Endothelial cell (in vitro differentiated cells): ENCODE results near the gene CCDC172. TPM values are rescaled to one million over a fixed set of nuclear protein-coding genes. Genes with fewer than 3 reads are reported as not detected.

Experiments used
- DNase-seq: peaks from one replicate; pipeline ENCODE4 v3.0.0; 2021; ENCODE audit warnings: low spot score
- H3K27ac Mint-ChIP-seq: one replicate; pipeline ENCODE4 v1.8.0; 2021; ENCODE audit warnings: mixed read lengths, inconsistent platforms; ENCODE audit not compliant: unreplicated experiment
- H3K27me3 Mint-ChIP-seq: one replicate; pipeline ENCODE4 v1.8.0; 2021; ENCODE audit warnings: mild to moderate bottlenecking, moderate library complexity, mixed read lengths, inconsistent platforms; ENCODE audit not compliant: unreplicated experiment
- H3K36me3 Mint-ChIP-seq: one replicate; pipeline ENCODE4 v1.8.0; 2021; ENCODE audit warnings: mild to moderate bottlenecking, low read depth, mixed read lengths, inconsistent platforms; ENCODE audit not compliant: unreplicated experiment
- H3K4me1 Mint-ChIP-seq: one replicate; pipeline ENCODE4 v1.8.0; 2021; ENCODE audit warnings: mild to moderate bottlenecking, mixed read lengths, inconsistent platforms; ENCODE audit not compliant: unreplicated experiment
- H3K4me3 Mint-ChIP-seq: one replicate; pipeline ENCODE4 v1.8.0; 2021; ENCODE audit warnings: mild to moderate bottlenecking, mixed read lengths, inconsistent platforms; ENCODE audit not compliant: unreplicated experiment
- H3K9me3 Mint-ChIP-seq: one replicate; pipeline ENCODE4 v1.8.0; 2021; ENCODE audit warnings: mixed read lengths, inconsistent platforms; ENCODE audit not compliant: unreplicated experiment
- CTCF ChIP-seq: fragments of 200-600 bp; sonication (generic); IDR thresholded peaks from one replicate; pipeline ENCODE4 v1.5.0; 2021; ENCODE audit warnings: antibody characterized with exemption; ENCODE audit not compliant: unreplicated experiment
- total RNA-seq: library from RNA; stranded (reverse); fragmentation: NEBNext Ultra II Directional; extraction: Animal tissue kit (Norgen Biotek cat#: 25700); gene quantifications from one replicate; pipeline ENCODE4 v1.2.1, GENCODE V29; 2021; ENCODE audit not compliant: unreplicated experiment

Gene CCDC172
- total RNA-seq, 1 donor from 2014 or later: not detected

GRCh38 chr10:116300542-116300941, 23.7 kb upstream of the CCDC172 start:
- H3K9me3 Mint-ChIP-seq: no peaks in the 10 kb centered on the region
- TF ChIP-seq CTCF: no peak
- no peaks in the 10 kb centered on the region for H3K36me3 Mint-ChIP-seq
- H3K4me1 Mint-ChIP-seq: peaks cover 2% of the 10 kb centered on the region
- H3K27ac Mint-ChIP-seq: no peak overlapping the region
- H3K27me3 Mint-ChIP-seq: no peaks in the 10 kb centered on the region
- H3K4me3 Mint-ChIP-seq: no peak overlapping the region
- no peak for DNase-seq

GRCh38 chr10:116304923-116305322, 19.3 kb upstream of the CCDC172 start:
- Mint-ChIP-seq H3K27ac (no peak overlapping the region), H3K9me3 (no peaks in the 10 kb centered on the region), H3K27me3 (no peaks in the 10 kb centered on the region), H3K36me3 (no peaks in the 10 kb centered on the region), H3K4me3 (no peak overlapping the region), H3K4me1 (peaks cover 2% of the 10 kb centered on the region)
- TF ChIP-seq CTCF: no peak
- no peak for DNase-seq

GRCh38 chr10:116306847-116307246, 17.4 kb upstream of the CCDC172 start:
- Mint-ChIP-seq H3K36me3 (no peaks in the 10 kb centered on the region), H3K27me3 (no peaks in the 10 kb centered on the region), H3K27ac (no peak overlapping the region), H3K9me3 (no peaks in the 10 kb centered on the region), H3K4me1 (no peaks in the 10 kb centered on the region), H3K4me3 (no peak overlapping the region)
- DNase-seq: no peak
- TF ChIP-seq CTCF: no peak

GRCh38 chr10:116307455-116307854, 16.8 kb upstream of the CCDC172 start:
- Mint-ChIP-seq H3K36me3 (no peaks in the 10 kb centered on the region), H3K4me1 (no peaks in the 10 kb centered on the region), H3K4me3 (no peak overlapping the region), H3K27me3 (no peaks in the 10 kb centered on the region), H3K9me3 (no peaks in the 10 kb centered on the region), H3K27ac (no peak overlapping the region)
- TF ChIP-seq CTCF: no peak
- DNase-seq: no peak

- Mint-ChIP-seq H3K27ac (no peak overlapping the region), H3K4me1 (no peaks in the 10 kb centered on the region), H3K4me3 (no peak overlapping the region), H3K27me3 (peaks cover 2% of the 10 kb centered on the region), H3K36me3 (no peaks in the 10 kb centered on the region), H3K9me3 (no peaks in the 10 kb centered on the region)
- no peak for DNase-seq
- TF ChIP-seq CTCF: no peak
Measured at GRCh38 chr10:116311016-116311415, 13.2 kb upstream of the CCDC172 start.
